OCI-LY1 (cell line): Measurements from ENCODE around the gene FBN2.

ENCODE experiments used
- H2AFZ ChIP-seq: fragments of 200-600 bp; sonication (generic), shearing (Covaris generic); 2 replicates; pipeline ENCODE4 v1.6.0; 2014; ENCODE audit warnings: antibody characterized with exemption, mild to moderate bottlenecking, low read length
- H3F3A ChIP-seq: fragments of 200-600 bp; sonication (generic), shearing (Covaris generic); 2 replicates; pipeline ENCODE4 v1.6.0; 2014; ENCODE audit warnings: mild to moderate bottlenecking, antibody characterized with exemption, low read length, moderate library complexity; ENCODE audit not compliant: insufficient read depth
- H3K27ac ChIP-seq: fragments of 200-600 bp; sonication (generic); 2 replicates; pipeline ENCODE4 v1.5.1; 2014; ENCODE audit warnings: low read length, mixed run types, mild to moderate bottlenecking, low read depth; ENCODE audit not compliant: poor library complexity, severe bottlenecking
- H3K27me3 ChIP-seq: fragments of 200-600 bp; sonication (generic); 2 replicates; pipeline ENCODE4 v1.6.0; 2014; ENCODE audit warnings: antibody characterized with exemption, mild to moderate bottlenecking, low read length, moderate library complexity; ENCODE audit not compliant: insufficient read depth
- H3K36me3 ChIP-seq: fragments of 200-600 bp; sonication (generic); 2 replicates; pipeline ENCODE4 v1.6.1; 2014; ENCODE audit warnings: mild to moderate bottlenecking, antibody characterized with exemption, low read length, moderate library complexity, mixed read lengths; ENCODE audit not compliant: insufficient read depth
- H3K4me1 ChIP-seq: fragments of 200-600 bp; sonication (generic); 2 replicates; pipeline ENCODE4 v1.5.1; 2014; ENCODE audit warnings: mild to moderate bottlenecking, low read length, moderate library complexity; ENCODE audit not compliant: insufficient read depth, severe bottlenecking
- H3K4me2 ChIP-seq: fragments of 200-600 bp; sonication (generic), shearing (Covaris generic); 2 replicates; pipeline ENCODE4 v1.6.1; 2014; ENCODE audit warnings: low read length
- H3K4me3 ChIP-seq: fragments of 200-600 bp; sonication (generic); 2 replicates; pipeline ENCODE4 v1.5.1; 2014; ENCODE audit warnings: low read length, low read depth, mild to moderate bottlenecking, mixed read lengths; ENCODE audit not compliant: poor library complexity, severe bottlenecking
- H3K79me2 ChIP-seq: fragments of 200-600 bp; shearing (Covaris generic); 2 replicates; pipeline ENCODE4 v1.6.1; 2016; ENCODE audit warnings: mixed run types, low read length, mixed read lengths; ENCODE audit not compliant: insufficient read depth
- H3K9ac ChIP-seq: fragments of 200-600 bp; sonication (generic), shearing (Covaris generic); 2 replicates; pipeline ENCODE4 v1.6.1; 2014; ENCODE audit warnings: mild to moderate bottlenecking, low read length, mixed read lengths
- H3K9me2 ChIP-seq: fragments of 200-600 bp; sonication (generic), shearing (Covaris generic); 2 replicates; pipeline ENCODE4 v1.6.1; 2014; ENCODE audit warnings: low read depth, mild to moderate bottlenecking, low read length, mixed read lengths
- H3K9me3 ChIP-seq: fragments of 200-600 bp; shearing (Covaris generic); 2 replicates; pipeline ENCODE4 v1.6.1; 2014; ENCODE audit warnings: low read length, mixed read lengths
- H4K20me1 ChIP-seq: fragments of 200-600 bp; sonication (generic), shearing (Covaris generic); 2 replicates; pipeline ENCODE4 v1.6.0; 2016; ENCODE audit warnings: mild to moderate bottlenecking, low read length; ENCODE audit not compliant: insufficient read depth
- EZH2 ChIP-seq: fragments of 200-600 bp; sonication (generic), shearing (Covaris generic); IDR thresholded peaks from 2 replicates; pipeline ENCODE4 v1.8.0; 2017; ENCODE audit warnings: borderline replicate concordance, mixed run types, mild to moderate bottlenecking, antibody characterized with exemption, low read length, moderate library complexity, mixed read lengths
- TF ChIP-seq, protein P1 (sequence below): fragments of 200-600 bp; sonication (generic), shearing (Covaris generic); IDR thresholded peaks from 2 replicates; pipeline ENCODE4 v1.5.1; 2017; ENCODE audit warnings: mild to moderate bottlenecking, antibody characterized with exemption, low read length, moderate library complexity, mixed read lengths

FBN2 gene

DNA sequence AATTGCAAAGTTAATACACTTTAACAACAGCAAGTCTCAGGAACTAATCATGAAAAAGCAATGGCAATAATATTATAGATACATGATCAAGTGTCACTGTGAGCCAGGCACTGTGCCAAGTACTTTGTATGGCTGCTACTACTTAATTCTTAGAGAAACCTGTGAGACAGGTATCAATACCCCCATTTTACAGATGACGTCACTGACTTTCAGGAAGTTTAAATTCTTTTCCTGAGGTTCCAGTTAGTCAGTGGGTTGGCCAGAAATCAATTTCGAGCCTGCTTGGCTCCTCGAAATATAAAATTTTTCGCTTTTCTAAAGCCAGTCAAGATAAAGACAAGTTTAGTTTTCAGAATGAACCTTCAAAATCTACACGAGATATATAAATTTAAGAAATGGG lies 324.2 kb downstream of the FBN2 start:
- no peaks in the 10 kb centered on the region for H3K79me2 ChIP-seq
- no peak overlapping the region for H3K4me3 ChIP-seq
- no peaks in the 10 kb centered on the region for H3K9me3 ChIP-seq
- H3K4me2 ChIP-seq: no peak overlapping the region
- no peak for TF ChIP-seq EZH2
- TF ChIP-seq, protein P1, sequence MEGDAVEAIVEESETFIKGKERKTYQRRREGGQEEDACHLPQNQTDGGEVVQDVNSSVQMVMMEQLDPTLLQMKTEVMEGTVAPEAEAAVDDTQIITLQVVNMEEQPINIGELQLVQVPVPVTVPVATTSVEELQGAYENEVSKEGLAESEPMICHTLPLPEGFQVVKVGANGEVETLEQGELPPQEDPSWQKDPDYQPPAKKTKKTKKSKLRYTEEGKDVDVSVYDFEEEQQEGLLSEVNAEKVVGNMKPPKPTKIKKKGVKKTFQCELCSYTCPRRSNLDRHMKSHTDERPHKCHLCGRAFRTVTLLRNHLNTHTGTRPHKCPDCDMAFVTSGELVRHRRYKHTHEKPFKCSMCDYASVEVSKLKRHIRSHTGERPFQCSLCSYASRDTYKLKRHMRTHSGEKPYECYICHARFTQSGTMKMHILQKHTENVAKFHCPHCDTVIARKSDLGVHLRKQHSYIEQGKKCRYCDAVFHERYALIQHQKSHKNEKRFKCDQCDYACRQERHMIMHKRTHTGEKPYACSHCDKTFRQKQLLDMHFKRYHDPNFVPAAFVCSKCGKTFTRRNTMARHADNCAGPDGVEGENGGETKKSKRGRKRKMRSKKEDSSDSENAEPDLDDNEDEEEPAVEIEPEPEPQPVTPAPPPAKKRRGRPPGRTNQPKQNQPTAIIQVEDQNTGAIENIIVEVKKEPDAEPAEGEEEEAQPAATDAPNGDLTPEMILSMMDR: no peak
- H3K9me2 ChIP-seq: no peaks in the 10 kb centered on the region
- H3F3A ChIP-seq: no peaks in the 10 kb centered on the region
- no peaks in the 10 kb centered on the region for H4K20me1 ChIP-seq
- H3K27ac ChIP-seq: no peak overlapping the region
- H3K27me3 ChIP-seq: no peaks in the 10 kb centered on the region
- H2AFZ ChIP-seq: no peak overlapping the region
- no peaks in the 10 kb centered on the region for H3K4me1 ChIP-seq
- H3K36me3 ChIP-seq: no peaks in the 10 kb centered on the region
- no peak overlapping the region for H3K9ac ChIP-seq

DNA sequence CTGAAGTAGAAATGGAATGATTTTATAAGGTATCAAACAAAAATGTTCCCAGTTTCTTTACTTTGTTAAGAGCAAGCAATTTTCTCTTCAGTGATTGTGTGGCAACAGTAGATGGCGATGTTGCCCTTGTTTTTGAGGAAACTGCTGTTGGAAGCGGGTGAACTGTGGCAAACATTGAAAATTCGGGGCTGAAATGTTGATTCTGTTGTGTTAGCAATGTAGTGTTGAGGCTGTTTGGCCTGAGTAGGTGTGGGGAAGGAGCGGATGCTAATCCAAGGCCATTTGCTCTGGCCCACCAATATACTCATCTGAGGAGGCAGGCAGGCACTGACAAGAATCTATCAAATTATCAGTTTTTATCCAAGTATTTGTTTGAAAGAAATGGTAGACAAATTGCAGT lies 324.7 kb downstream of the FBN2 start:
- H3K79me2 ChIP-seq: no peaks in the 10 kb centered on the region
- H3K9me3 ChIP-seq: no peaks in the 10 kb centered on the region
- TF ChIP-seq, protein P1: peak; percentile 84
- TF ChIP-seq EZH2: no peak
- H3K9ac ChIP-seq: no peak overlapping the region
- H4K20me1 ChIP-seq: no peaks in the 10 kb centered on the region
- no peak overlapping the region for H3K4me3 ChIP-seq
- H3K4me1 ChIP-seq: no peaks in the 10 kb centered on the region
- no peaks in the 10 kb centered on the region for H3K27me3 ChIP-seq
- no peaks in the 10 kb centered on the region for H3F3A ChIP-seq
- no peak overlapping the region for H2AFZ ChIP-seq
- no peak overlapping the region for H3K27ac ChIP-seq
- H3K9me2 ChIP-seq: no peaks in the 10 kb centered on the region
- H3K4me2 ChIP-seq: no peak overlapping the region
- H3K36me3 ChIP-seq: no peaks in the 10 kb centered on the region

DNA sequence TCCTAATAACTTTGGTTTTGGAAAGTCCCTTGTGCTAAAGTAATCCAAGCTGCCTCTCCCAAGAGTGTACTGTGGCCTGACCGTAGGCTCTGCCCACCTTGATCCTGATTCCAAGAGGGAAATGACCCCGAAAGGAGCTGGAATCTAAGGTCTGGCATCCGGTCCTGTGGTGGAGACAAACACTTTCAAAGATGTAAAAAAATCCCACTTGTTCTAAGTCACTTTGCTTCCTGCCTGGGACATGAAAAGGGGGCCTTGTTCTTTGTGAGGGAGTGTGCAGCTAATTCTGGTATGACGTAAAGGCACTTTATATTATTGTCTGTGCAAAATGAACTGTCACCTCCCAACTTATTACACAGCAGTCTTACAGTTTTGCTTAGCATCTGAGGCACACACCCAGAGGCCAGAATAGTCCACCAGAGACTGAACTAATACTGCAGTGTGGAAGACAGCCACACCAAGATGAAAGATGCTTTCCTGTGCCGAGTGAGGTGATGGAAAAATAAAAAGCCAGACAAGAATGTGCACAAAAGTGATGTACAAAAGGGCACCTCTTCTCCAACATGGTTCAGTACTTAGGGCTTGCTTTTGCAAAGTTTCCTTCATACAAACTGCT lies 325.7 kb downstream of the FBN2 start:
- no peaks in the 10 kb centered on the region for H3K9me2 ChIP-seq
- no peaks in the 10 kb centered on the region for H3K4me1 ChIP-seq
- TF ChIP-seq, protein P1: no peak
- TF ChIP-seq EZH2: no peak
- H3K36me3 ChIP-seq: no peaks in the 10 kb centered on the region
- no peaks in the 10 kb centered on the region for H3K79me2 ChIP-seq
- H3K27me3 ChIP-seq: no peaks in the 10 kb centered on the region
- no peak overlapping the region for H3K27ac ChIP-seq
- H3K9me3 ChIP-seq: no peaks in the 10 kb centered on the region
- H3K9ac ChIP-seq: no peak overlapping the region
- H3K4me2 ChIP-seq: no peak overlapping the region
- no peak overlapping the region for H3K4me3 ChIP-seq
- no peaks in the 10 kb centered on the region for H3F3A ChIP-seq
- no peaks in the 10 kb centered on the region for H4K20me1 ChIP-seq
- no peak overlapping the region for H2AFZ ChIP-seq
